NCI-H1436 treated with DMSO at 0.1 percent for 48 hours (cell line): ENCODE results near the gene C3AR1.
"Not testable (repeated sequence)": the region's sequence is repeated elsewhere in the genome, so short reads cannot be mapped to it uniquely, and the experiment has no call there.

Experiments
- DNase-seq: peaks from one replicate; lab custom pipeline; 2025; lab: John Stamatoyannopoulos, UW

C3AR1 gene

GRCh38 chr12:8065991-8066594 is at the start of gene C3AR1:
Gene C3AR1 (minus strand): TSS chr12:8066359. CDS start chr12:8060185, 6,174 bp downstream.
- no peak for DNase-seq

GRCh38 chr12:8113117-8113516 is 47.0 kb upstream of the C3AR1 start:
- not testable (repeated sequence) for DNase-seq

GRCh38 chr12:8108808-8109398 is 42.7 kb upstream of the C3AR1 start:
- no peak for DNase-seq

- DNase-seq, result no peak
Measured at GRCh38 chr12:8099235-8099634, 33.1 kb upstream of the C3AR1 start.

GRCh38 chr12:8096281-8096915 is 30.2 kb upstream of the C3AR1 start:
- DNase-seq, result no peak

- DNase-seq, result no peak
Measured at GRCh38 chr12:8093291-8093690, 27.1 kb upstream of the C3AR1 start.

GRCh38 chr12:8089716-8090115 is 23.6 kb upstream of the C3AR1 start:
- no peak for DNase-seq

- not testable (repeated sequence) for DNase-seq
Measured at GRCh38 chr12:8089277-8089676, 23.1 kb upstream of the C3AR1 start.

GRCh38 chr12:8088574-8088973 is 22.4 kb upstream of the C3AR1 start:
- DNase-seq, result no peak

- DNase-seq, result no peak
Measured at GRCh38 chr12:8087666-8088065, 21.5 kb upstream of the C3AR1 start.

- not testable (repeated sequence) for DNase-seq
Measured at GRCh38 chr12:8084351-8084750, 18.2 kb upstream of the C3AR1 start.

- no peak for DNase-seq
Measured at GRCh38 chr12:8082808-8083100, 16.6 kb upstream of the C3AR1 start.

GRCh38 chr12:8081251-8081920 is 15.2 kb upstream of the C3AR1 start:
- no peak for DNase-seq

- no peak for DNase-seq
Measured at GRCh38 chr12:8080120-8080519, 14.0 kb upstream of the C3AR1 start.

GRCh38 chr12:8078916-8079315 is 12.8 kb upstream of the C3AR1 start:
- DNase-seq, result no peak

GRCh38 chr12:8078398-8078797 is 12.2 kb upstream of the C3AR1 start:
- DNase-seq, result peak; percentile 8

- DNase-seq, result peak; percentile 11
Measured at GRCh38 chr12:8077207-8077606, 11.0 kb upstream of the C3AR1 start.

GRCh38 chr12:8076366-8076765 is 10.2 kb upstream of the C3AR1 start:
- no peak for DNase-seq

GRCh38 chr12:8075935-8076334 is 9.8 kb upstream of the C3AR1 start:
- no peak for DNase-seq

- DNase-seq, result not testable (repeated sequence)
Measured at GRCh38 chr12:8071820-8072219, 5.7 kb upstream of the C3AR1 start.

- no peak for DNase-seq
Measured at GRCh38 chr12:8069582-8069981, 3.4 kb upstream of the C3AR1 start.

GRCh38 chr12:8064131-8064530 is 2.0 kb downstream of the C3AR1 start:
- DNase-seq, result no peak

- DNase-seq, result no peak
Measured at GRCh38 chr12:8058506-8058905, 7.7 kb downstream of the C3AR1 start.
